Central memory CD8-positive, alpha-beta T cell (primary cell): ENCODE results near the gene FBXL14.
A peak's percentile ranks its signal among the peaks of the same experiment; 100 is the strongest.

Experiments
- ATAC-seq: fragments of 150-1000 bp; cut with Tn5 transposase; replicated peaks from 2 replicates; pipeline ENCODE4 v1.10.0; 2022; ENCODE audit warnings: mild to moderate bottlenecking, moderate FRiP score, moderate number of reproducible peaks; ENCODE audit not compliant: poor library complexity, severe bottlenecking; ENCODE audit errors: extremely low read depth
- DNase-seq, 2 donors: peaks; one replicate each; pipeline ENCODE4 v3.0.0; 2021; ENCODE audit warnings: low spot score in 2 of 2
- H3K27ac Mint-ChIP-seq: one replicate; pipeline ENCODE4 v1.8.0; 2022; ENCODE audit warnings: low read depth, mild to moderate bottlenecking, moderate library complexity, mixed read lengths
- H3K27me3 Mint-ChIP-seq: one replicate; pipeline ENCODE4 v1.8.0; 2022; ENCODE audit warnings: mixed read lengths
- H3K36me3 Mint-ChIP-seq: one replicate; pipeline ENCODE4 v1.8.0; 2022; ENCODE audit warnings: mild to moderate bottlenecking, moderate library complexity, mixed read lengths; ENCODE audit not compliant: insufficient read depth
- H3K4me1 Mint-ChIP-seq: one replicate; pipeline ENCODE4 v1.8.0; 2022; ENCODE audit warnings: mixed read lengths
- H3K4me3 Mint-ChIP-seq: one replicate; pipeline ENCODE4 v1.8.0; 2022; ENCODE audit warnings: mild to moderate bottlenecking, moderate library complexity, mixed read lengths
- H3K9me3 Mint-ChIP-seq: one replicate; pipeline ENCODE4 v1.8.0; 2022; ENCODE audit warnings: mixed read lengths

The FBXL14 gene, protein sequence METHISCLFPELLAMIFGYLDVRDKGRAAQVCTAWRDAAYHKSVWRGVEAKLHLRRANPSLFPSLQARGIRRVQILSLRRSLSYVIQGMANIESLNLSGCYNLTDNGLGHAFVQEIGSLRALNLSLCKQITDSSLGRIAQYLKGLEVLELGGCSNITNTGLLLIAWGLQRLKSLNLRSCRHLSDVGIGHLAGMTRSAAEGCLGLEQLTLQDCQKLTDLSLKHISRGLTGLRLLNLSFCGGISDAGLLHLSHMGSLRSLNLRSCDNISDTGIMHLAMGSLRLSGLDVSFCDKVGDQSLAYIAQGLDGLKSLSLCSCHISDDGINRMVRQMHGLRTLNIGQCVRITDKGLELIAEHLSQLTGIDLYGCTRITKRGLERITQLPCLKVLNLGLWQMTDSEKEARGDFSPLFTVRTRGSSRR

DNA sequence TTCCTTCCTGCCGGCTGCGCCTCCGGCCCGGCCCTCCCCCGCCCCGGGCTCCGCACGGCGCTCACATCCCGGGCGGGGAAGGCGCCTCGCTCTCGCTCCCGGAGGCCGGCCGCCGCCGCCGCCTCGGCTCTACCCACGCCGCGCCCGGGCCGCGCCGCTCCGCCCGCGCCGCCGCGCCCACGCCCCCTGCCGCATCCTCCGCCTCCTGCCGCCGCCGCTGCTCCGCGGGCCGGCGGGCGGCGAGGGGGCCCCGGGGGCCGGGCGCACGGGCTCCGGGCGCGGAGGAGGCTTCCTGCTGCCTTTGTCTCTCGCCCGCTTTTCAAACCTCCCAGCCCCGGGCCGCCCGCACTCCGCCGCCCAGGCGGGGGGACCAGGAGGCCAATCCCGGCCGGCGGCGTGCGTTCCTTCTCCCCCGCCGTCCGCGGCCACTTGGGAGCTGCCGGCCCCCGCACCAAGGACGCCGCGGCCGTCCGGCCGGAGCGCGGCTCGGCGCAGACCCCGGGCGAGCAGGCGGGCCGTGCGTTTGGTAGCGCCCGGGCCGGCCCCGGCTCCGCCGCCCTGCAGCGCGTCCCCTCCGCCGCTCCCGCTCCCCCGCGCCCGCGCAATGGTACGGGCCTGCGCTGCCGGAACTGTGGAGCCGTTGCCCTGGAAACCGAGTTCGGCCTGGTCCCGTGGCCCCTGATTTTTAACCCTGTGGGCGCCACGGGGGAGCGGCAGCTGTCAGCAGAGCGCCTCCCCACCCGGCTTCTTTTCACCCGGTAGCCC lies at the start of gene FBXL14:
TSS of gene FBXL14 (minus strand) at position 321 of the 765 bp plus-strand sequence. CDS start 515 bp downstream, outside the sequence.
- Mint-ChIP-seq H3K27ac (peak within 1 kb of the TSS; percentile 96), H3K9me3 (no peaks in the 10 kb centered on the region), H3K36me3 (peaks cover 30% of the 10 kb centered on the region), H3K4me3 (peak within 1 kb of the TSS; percentile 94), H3K4me1 (peaks cover 40% of the 10 kb centered on the region), H3K27me3 (no peaks in the 10 kb centered on the region)
- ATAC-seq = peak; percentile 68
- DNase-seq = peak; percentile 81 to 90

DNA sequence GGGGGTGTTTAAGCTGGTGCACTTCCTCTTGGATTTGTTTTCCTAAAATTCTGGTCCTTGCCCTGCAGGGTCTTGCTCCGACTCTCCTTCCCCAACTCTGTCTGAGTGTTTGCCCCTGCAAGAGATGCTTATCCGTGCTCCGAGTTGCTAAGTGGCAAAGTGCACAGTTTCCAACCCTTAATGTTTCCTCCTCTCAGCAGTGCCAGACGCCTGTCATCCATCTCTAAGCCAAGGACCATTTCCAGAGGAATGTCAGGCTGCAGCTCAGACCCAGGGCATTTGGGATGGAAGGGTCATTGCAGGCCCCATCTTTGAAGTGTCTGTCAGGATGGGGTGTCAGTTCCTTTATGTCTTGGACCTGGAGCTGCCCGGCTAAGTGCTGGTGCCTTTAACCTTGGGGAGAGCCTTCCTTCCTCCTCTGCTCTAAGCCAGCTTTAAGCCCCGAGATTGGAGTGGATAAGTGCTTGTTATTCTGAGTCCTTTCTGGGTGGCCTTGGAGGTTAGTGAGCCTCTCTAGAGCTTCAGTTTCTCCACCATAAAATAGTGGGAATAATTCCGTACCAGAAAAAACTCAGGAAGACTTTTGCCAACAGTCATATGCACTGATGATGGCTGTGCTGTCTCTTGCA lies 49.6 kb upstream of the FBXL14 start:
- Mint-ChIP-seq H3K27ac (no peak overlapping the region), H3K36me3 (no peaks in the 10 kb centered on the region), H3K4me1 (peaks cover 6% of the 10 kb centered on the region), H3K4me3 (no peak overlapping the region), H3K27me3 (peaks cover 12% of the 10 kb centered on the region), H3K9me3 (no peaks in the 10 kb centered on the region)
- DNase-seq (no peak), ATAC-seq (no peak)

DNA sequence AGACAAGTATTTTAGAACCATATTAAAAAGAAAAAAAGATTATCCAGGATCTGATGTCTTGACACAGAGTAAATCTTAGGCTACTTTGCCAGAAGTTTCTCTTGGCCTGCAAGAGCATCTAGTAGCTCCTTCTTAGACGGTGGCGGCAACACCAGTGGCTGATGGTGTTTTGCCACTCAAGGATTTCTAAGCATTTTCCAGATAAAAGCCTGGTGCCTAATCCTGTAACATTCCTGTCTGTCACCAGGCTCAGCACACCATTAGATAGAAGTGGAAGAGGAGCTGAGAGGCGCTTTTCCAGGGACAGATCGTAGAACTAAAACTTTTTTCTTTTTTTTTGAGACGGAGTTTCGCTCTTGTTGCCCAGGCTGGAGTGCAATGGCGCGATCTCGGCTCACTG lies 48.7 kb upstream of the FBXL14 start:
- H3K36me3 Mint-ChIP-seq = no peaks in the 10 kb centered on the region
- ATAC-seq = no peak
- H3K27me3 Mint-ChIP-seq = peaks cover 12% of the 10 kb centered on the region
- H3K9me3 Mint-ChIP-seq = no peaks in the 10 kb centered on the region
- no peak for DNase-seq
- no peak overlapping the region for H3K27ac Mint-ChIP-seq
- H3K4me3 Mint-ChIP-seq = no peak overlapping the region
- H3K4me1 Mint-ChIP-seq = peaks cover 6% of the 10 kb centered on the region

DNA sequence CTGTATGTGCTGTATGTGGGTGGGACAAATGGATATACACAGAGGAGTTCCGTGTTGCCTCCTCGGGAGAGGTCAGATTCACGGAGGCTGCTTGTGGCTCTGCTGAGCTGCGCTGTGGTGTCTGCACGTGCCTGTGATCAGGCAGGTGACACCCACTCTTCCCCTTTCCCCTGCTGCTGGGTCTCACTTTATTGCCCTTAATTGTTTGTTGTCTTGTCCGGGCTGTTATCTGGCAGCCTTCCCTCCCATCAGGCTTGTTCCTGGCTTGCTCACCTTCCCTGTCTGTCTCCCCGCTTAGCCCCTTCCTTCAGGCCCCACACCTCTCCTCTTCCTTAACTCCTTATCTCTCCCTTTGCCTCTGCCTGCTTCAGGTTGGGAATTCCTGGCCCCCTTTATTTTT lies 48.1 kb upstream of the FBXL14 start:
- H3K9me3 Mint-ChIP-seq = no peaks in the 10 kb centered on the region
- DNase-seq = no peak
- H3K36me3 Mint-ChIP-seq = no peaks in the 10 kb centered on the region
- ATAC-seq = no peak
- H3K4me1 Mint-ChIP-seq = peaks cover 6% of the 10 kb centered on the region
- peaks cover 12% of the 10 kb centered on the region for H3K27me3 Mint-ChIP-seq
- H3K4me3 Mint-ChIP-seq = no peak overlapping the region
- no peak overlapping the region for H3K27ac Mint-ChIP-seq

DNA sequence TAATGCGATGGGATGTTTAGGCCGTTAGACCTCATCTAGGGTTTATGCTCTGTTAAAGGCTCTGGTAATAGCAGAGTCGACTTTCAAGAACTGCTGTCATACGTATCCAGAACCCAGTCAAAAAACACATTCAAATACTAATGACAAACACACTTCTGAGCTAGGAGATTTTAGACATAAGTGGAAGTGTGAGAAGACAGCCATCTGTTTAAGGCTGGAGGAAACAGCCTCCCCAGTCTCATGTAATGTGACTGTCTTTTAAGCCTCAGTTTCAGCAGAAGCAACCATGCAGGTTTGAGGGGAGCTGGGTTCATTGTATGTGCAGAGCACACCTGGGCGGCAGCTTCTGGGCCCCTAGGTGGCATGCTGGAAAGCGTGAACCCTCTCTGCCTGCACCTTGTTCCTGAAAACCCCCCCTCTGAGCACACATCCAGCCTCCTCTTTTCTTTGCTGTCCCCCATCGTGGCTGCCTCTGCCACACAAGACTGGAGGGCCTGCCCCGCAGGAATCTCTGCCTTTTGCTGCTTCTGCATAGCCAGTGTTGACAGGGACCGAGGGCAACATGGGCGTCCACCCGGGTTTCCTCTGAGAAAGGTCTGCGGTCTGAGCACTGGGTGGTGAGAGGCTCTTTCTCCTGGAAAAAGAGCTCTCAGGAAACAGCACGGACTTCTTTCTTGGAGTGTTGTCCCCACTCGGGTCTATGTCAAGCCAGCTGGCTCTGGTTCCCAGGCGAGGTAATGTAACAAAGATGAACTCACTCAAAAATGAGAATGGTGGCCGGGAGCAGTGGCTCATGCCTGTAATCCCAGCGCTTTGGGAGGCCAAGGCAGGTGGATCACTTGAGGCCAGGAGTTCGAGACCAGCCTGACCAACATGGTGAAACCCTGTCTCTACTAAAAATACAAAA lies 46.2 kb upstream of the FBXL14 start:
- Mint-ChIP-seq H3K4me1 (peaks cover 4% of the 10 kb centered on the region), H3K27me3 (peaks cover 20% of the 10 kb centered on the region), H3K36me3 (no peaks in the 10 kb centered on the region), H3K27ac (no peak overlapping the region), H3K4me3 (no peak overlapping the region), H3K9me3 (no peaks in the 10 kb centered on the region)
- DNase-seq = no peak
- no peak for ATAC-seq

DNA sequence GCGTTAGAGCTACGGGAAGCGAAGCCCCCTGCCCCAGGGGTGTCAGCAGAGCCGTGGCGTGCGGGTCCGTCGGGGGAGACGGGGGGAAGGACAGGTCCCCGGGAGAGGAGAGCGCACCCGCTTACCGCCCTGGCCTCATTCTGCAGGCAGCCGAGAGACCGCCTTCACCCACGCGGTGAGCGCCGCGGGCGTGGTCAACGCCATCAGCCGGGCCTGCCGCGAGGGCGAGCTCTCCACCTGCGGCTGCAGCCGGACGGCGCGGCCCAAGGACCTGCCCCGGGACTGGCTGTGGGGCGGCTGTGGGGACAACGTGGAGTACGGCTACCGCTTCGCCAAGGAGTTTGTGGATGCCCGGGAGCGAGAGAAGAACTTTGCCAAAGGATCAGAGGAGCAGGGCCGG lies 45.2 kb upstream of the FBXL14 start:
- peaks cover 30% of the 10 kb centered on the region for H3K27me3 Mint-ChIP-seq
- ATAC-seq = no peak
- H3K4me3 Mint-ChIP-seq = no peak overlapping the region
- no peak for DNase-seq
- no peaks in the 10 kb centered on the region for H3K36me3 Mint-ChIP-seq
- no peaks in the 10 kb centered on the region for H3K4me1 Mint-ChIP-seq
- no peak overlapping the region for H3K27ac Mint-ChIP-seq
- H3K9me3 Mint-ChIP-seq = no peaks in the 10 kb centered on the region

DNA sequence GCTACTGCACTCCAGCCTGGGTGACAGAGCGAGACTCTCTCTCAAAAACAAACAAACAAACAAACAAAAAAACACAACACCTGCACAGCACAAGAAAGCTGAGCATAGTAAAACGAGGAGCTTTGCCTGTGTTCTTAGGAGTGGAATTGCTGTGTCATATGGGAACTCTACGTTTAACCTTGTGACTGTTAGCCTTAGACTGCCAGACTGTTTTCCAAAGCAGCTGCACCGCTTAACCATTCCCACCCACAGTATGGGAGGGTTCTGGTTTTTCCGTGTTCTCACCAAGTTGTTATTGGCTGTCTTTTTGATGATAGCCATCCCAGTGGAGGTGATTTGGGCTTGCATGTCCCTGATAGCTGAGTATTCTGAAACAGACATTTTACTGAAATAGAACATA lies 43.8 kb upstream of the FBXL14 start:
- H3K4me3 Mint-ChIP-seq = no peak overlapping the region
- no peak for ATAC-seq
- no peak for DNase-seq
- no peaks in the 10 kb centered on the region for H3K9me3 Mint-ChIP-seq
- no peak overlapping the region for H3K27ac Mint-ChIP-seq
- H3K27me3 Mint-ChIP-seq = peaks cover 42% of the 10 kb centered on the region
- no peaks in the 10 kb centered on the region for H3K36me3 Mint-ChIP-seq
- H3K4me1 Mint-ChIP-seq = no peaks in the 10 kb centered on the region

DNA sequence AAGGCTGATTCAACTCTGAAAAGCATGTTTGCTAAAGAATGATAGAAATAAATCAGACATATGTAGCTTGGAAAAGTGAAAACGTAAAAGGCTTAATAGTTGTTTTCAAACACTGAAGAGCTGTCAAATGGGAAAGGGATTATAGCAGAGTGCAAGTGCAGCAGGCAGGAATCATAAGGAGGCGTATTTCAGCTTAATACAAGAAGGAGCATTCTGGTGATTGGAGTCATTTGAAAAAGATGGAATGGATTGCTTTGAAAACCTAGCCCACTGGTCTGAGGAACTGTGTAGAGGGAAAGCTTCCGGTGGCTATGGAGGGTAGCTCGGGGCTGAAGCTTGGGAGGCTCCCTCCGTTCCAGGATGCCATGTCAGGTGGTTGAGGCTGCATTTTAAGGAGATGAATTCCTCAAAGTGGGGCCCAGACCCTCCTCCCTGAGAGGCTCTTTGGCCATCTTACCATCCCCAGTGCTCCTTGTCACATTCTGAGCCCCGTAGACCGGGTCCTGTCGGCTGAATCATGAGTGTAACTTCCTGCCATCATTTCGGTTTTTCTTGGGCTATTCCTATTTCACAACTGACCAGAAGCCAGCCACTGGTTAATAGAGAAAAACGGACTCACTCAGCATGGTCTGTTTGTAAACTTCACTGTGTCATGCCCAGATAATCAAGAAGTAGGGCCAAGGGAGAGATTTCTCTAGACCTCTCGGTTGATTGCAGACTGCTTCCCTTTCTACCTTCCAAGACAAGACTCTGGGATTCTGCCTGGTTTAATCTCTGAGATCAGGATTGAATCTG lies 41.1 kb upstream of the FBXL14 start:
- H3K4me1 Mint-ChIP-seq = peaks cover 5% of the 10 kb centered on the region
- no peaks in the 10 kb centered on the region for H3K36me3 Mint-ChIP-seq
- ATAC-seq = no peak
- DNase-seq = no peak
- H3K4me3 Mint-ChIP-seq = no peak overlapping the region
- H3K27me3 Mint-ChIP-seq = peaks cover 54% of the 10 kb centered on the region
- H3K9me3 Mint-ChIP-seq = no peaks in the 10 kb centered on the region
- no peak overlapping the region for H3K27ac Mint-ChIP-seq

DNA sequence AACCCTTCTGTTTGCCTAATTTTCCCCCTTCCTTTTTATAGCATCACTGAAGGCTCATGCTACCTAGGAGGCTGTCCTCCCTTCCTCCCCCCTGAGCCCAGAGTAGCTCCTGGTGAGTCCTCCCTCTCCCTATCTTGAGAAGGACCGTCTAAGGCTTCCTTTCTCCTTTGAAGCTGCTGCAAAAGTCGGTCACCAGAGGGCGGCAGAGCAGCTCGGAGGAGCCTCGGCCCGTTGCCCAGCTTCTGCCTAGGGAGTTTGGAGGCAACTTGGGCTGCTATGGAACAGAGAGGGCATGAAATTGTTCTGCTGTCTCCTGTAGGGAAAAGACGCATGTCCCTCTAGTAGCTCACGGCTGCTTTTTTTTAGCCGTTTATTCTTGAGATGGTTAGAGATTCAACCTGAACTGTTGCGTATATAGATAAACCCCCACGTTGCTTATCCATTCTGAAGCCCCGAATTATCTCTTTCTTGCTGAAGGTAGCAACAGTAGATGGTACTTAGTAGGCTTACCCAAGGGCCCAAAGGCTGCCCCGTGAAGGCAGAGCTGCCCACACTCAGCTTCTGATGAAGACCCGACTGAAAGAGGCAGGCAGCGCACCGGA lies 40.3 kb upstream of the FBXL14 start:
- Mint-ChIP-seq H3K4me3 (no peak overlapping the region), H3K36me3 (no peaks in the 10 kb centered on the region), H3K4me1 (peaks cover 5% of the 10 kb centered on the region), H3K27me3 (peaks cover 59% of the 10 kb centered on the region), H3K27ac (no peak overlapping the region), H3K9me3 (no peaks in the 10 kb centered on the region)
- ATAC-seq = peak; percentile 49
- DNase-seq = peak; percentile 38 to 50

DNA sequence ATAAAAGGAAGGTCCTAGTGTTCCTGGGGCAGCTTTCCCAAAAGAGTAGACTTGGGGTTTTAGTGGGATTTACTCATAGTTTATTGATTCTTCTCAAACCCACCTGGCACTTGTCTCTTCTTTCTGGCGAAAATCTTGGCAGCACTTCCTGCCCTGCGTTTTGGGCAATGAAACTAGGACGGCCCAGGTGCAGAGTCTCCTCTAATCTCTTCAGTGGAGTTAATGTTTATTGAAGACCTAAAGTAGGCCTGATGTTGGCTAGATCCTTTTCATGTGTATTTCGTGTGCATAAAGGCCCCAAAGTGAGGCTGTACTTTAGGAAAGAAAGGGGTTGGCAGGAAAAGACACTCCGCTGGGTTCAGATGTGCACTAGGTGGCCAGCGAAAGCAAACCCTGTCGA lies 39.8 kb upstream of the FBXL14 start:
- Mint-ChIP-seq H3K36me3 (no peaks in the 10 kb centered on the region), H3K27ac (no peak overlapping the region), H3K4me3 (no peak overlapping the region), H3K4me1 (peaks cover 8% of the 10 kb centered on the region), H3K27me3 (peaks cover 64% of the 10 kb centered on the region), H3K9me3 (no peaks in the 10 kb centered on the region)
- DNase-seq = no peak
- ATAC-seq = no peak

DNA sequence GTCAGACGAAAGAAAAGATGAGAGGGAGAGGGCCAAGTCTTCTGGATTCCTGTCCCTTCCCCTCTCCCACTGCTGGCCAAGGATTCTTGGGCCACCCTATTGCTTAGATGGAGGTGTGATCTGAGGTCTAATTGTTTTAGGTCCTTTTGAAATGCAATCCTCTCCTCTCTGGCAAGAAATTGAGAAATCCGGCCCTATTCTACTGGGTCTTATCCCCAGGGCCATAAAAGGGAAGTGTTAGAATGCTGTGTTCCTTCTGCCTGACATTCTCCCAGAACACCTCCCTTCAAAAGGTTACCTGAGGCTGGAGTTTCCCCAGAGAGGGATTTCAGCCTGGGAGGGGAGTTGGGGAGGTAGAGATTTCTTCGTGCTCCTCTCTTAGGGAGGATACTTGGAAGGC lies 39.1 kb upstream of the FBXL14 start:
- Mint-ChIP-seq H3K4me3 (no peak overlapping the region), H3K27ac (no peak overlapping the region), H3K4me1 (peaks cover 12% of the 10 kb centered on the region), H3K36me3 (no peaks in the 10 kb centered on the region), H3K27me3 (peaks cover 71% of the 10 kb centered on the region), H3K9me3 (no peaks in the 10 kb centered on the region)
- ATAC-seq (no peak), DNase-seq (no peak)
